GM23248 (cell line): ENCODE results near the gene KMT2B. TPM values are rescaled to one million over a fixed set of nuclear protein-coding genes. Genes with fewer than 3 reads are reported as not detected.
A peak's percentile ranks its signal among the peaks of the same experiment; 100 is the strongest.

Experiments
- DNase-seq: peaks from one replicate; pipeline ENCODE4 v3.0.0-alpha.2; 2015
- H2AFZ ChIP-seq: fragments of 200-600 bp; sonication (generic); 2 replicates; pipeline ENCODE4 v1.6.1; 2016; ENCODE audit warnings: antibody characterized with exemption
- H3F3A ChIP-seq: fragments of 200-600 bp; sonication (generic); 2 replicates; pipeline ENCODE4 v1.6.1; 2016; ENCODE audit warnings: mild to moderate bottlenecking, antibody characterized with exemption, mixed run types; ENCODE audit not compliant: insufficient read depth
- H3K27ac ChIP-seq: fragments of 200-600 bp; sonication (generic); 2 replicates; pipeline ENCODE4 v1.5.1; 2016; ENCODE audit warnings: mild to moderate bottlenecking
- H3K27me3 ChIP-seq: fragments of 200-600 bp; sonication (generic); replicated peaks from 2 replicates; pipeline ENCODE4 v1.6.1; 2016; ENCODE audit warnings: mild to moderate bottlenecking; ENCODE audit not compliant: insufficient read depth
- H3K36me3 ChIP-seq: fragments of 200-600 bp; sonication (generic); 2 replicates; pipeline ENCODE4 v1.6.1; 2016; ENCODE audit warnings: low read depth, mild to moderate bottlenecking
- H3K4me1 ChIP-seq: fragments of 200-600 bp; sonication (generic); 2 replicates; pipeline ENCODE4 v1.6.1; 2016; ENCODE audit warnings: mild to moderate bottlenecking; ENCODE audit not compliant: insufficient read depth
- H3K4me2 ChIP-seq: fragments of 200-600 bp; sonication (generic); one replicate; pipeline ENCODE4 v1.6.1; 2016; ENCODE audit warnings: mild to moderate bottlenecking; ENCODE audit not compliant: unreplicated experiment
- H3K4me3 ChIP-seq: fragments of 200-600 bp; sonication (generic); 2 replicates; pipeline ENCODE4 v1.5.1; 2016; ENCODE audit warnings: mild to moderate bottlenecking
- H3K79me2 ChIP-seq: fragments of 200-600 bp; sonication (generic); 2 replicates; pipeline ENCODE4 v1.6.1; 2016; ENCODE audit warnings: mild to moderate bottlenecking; ENCODE audit not compliant: insufficient read depth
- H3K9ac ChIP-seq: fragments of 200-600 bp; sonication (generic); 2 replicates; pipeline ENCODE4 v1.6.1; 2016; ENCODE audit warnings: mild to moderate bottlenecking
- H3K9me2 ChIP-seq: fragments of 200-600 bp; sonication (generic); 2 replicates; pipeline ENCODE4 v1.6.1; 2016; ENCODE audit warnings: mixed run types, mild to moderate bottlenecking, moderate library complexity; ENCODE audit not compliant: insufficient read depth
- H3K9me3 ChIP-seq: fragments of 200-600 bp; sonication (generic); one replicate; pipeline ENCODE4 v1.6.1; 2017; ENCODE audit warnings: low read depth
- H4K20me1 ChIP-seq: fragments of 200-600 bp; sonication (generic); 2 replicates; pipeline ENCODE4 v1.6.0; 2016; ENCODE audit not compliant: insufficient read depth
- EZH2 ChIP-seq: fragments of 200-600 bp; sonication (generic); IDR thresholded peaks from 2 replicates; pipeline ENCODE4 v1.6.1; 2018; ENCODE audit warnings: antibody characterized with exemption, mild to moderate bottlenecking; ENCODE audit not compliant: insufficient read depth, poor library complexity, severe bottlenecking
- EZH2phosphoT487 ChIP-seq: fragments of 200-600 bp; sonication (generic); IDR thresholded peaks from 2 replicates; pipeline ENCODE4 v1.6.1; 2018; ENCODE audit warnings: antibody characterized with exemption, moderate library complexity, mild to moderate bottlenecking, low read depth; ENCODE audit not compliant: insufficient read depth
- WGBS, 2 experiments: methylation state at CpG; one replicate each; pipeline ENCODE4 v1.1.6; 2015 to 2017; ENCODE audit warnings: low lambda C conversion rate in 2 of 2, low coverage in 1 of 2; ENCODE audit errors: missing lambda C conversion rate in 2 of 2; 5-methylcytosine and 5-hydroxymethylcytosine counted together
- in situ Hi-C: fragments of 300-500 bp; cut with MboI; formaldehyde crosslinking; loops from 2 replicates; pipeline ENCODE4 v1.15.0; 2020
- polyA plus RNA-seq: library from polyadenylated mRNA; unstranded; fragments of >200 nt; fragmentation: Nextera tagmentation; extraction: Ambion mirVana; gene quantifications from 2 replicates; pipeline ENCODE4 v1.2.1, GENCODE V29; 2016
- total RNA-seq: library from RNA; depleted of rRNA; stranded (reverse); fragments of >200 nt; shearing (Covaris generic); gene quantifications from 2 replicates; pipeline ENCODE4 v1.2.3, GENCODE V29; 2014

The KMT2B gene
- total and polyA plus RNA-seq, 2 experiments from 2014 or later: 4.1 to 7.5 TPM

DNA sequence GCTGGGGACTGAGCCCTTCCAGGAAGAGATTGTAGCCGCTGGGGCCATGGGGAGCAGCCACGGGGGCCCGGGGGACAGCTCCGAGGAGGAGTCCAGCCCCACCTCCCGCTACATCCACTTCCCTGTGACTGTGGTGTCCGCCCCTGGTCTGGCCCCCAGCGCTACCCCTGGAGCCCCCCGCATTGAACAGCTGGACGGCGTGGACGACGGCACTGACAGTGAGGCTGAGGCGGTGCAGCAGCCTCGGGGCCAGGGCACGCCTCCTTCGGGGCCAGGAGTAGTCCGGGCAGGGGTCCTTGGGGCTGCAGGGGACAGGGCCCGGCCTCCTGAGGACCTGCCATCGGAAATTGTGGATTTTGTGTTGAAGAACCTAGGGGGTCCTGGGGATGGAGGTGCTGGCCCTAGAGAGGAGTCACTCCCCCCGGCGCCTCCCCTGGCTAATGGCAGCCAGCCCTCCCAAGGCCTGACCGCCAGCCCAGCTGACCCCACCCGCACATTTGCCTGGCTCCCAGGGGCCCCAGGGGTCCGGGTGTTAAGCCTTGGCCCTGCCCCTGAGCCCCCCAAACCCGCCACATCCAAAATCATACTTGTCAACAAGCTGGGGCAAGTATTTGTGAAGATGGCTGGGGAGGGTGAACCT, 14.9 kb downstream of the KMT2B start:
- no peak for DNase-seq
- no peaks in the 10 kb centered on the region for H4K20me1 ChIP-seq

DNA sequence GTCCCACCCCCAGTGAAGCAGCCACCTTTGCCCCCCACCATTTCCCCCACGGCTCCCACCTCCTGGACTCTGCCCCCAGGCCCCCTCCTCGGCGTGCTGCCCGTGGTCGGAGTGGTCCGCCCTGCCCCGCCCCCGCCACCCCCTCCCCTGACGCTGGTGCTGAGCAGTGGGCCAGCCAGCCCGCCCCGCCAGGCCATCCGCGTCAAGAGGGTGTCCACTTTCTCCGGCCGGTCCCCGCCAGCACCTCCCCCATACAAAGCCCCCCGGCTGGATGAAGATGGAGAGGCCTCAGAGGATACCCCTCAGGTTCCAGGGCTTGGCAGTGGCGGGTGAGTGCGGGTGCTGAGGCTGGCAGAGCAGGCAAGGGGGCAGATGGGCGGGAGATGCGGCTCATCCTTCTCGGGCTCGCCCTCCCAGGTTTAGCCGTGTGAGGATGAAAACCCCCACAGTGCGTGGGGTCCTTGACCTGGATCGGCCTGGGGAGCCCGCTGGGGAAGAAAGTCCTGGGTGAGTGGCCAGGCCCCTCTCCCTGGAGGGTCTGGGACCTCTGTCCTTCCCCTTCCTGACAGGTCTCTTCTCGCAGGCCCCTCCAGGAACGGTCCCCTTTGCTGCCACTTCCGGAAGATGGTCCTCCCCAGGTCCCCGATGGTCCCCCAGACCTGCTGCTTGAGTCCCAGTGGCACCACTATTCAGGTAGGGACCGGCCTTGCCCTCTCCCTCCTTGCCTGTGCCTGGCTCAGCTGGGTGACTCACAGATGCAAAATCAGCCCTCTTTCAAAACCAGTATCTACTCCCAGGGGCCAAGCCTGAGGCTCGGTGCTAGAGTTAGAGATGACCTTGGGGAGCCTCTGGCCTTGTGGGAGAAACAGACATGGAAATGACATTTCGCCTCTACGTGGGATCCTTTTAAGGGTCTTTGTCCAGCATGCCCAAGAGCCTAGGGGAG, 15.7 kb downstream of the KMT2B start:
- Histone ChIP-seq H3K9me2 (no peaks in the 10 kb centered on the region), H4K20me1 (no peaks in the 10 kb centered on the region), H3K4me1 (no peaks in the 10 kb centered on the region), H3K79me2 (no peaks in the 10 kb centered on the region), H3K27me3 (no peaks in the 10 kb centered on the region), H3K36me3 (peaks cover 11% of the 10 kb centered on the region; the same call in 1 of the 2 replicates), H3K4me3 (no peak overlapping the region), H3K9ac (no peak overlapping the region), H3F3A (0 out of 2 replicates have a peak, but pooled peaks cover 6% of the 10 kb centered on the region), H3K27ac (no peak overlapping the region), H3K9me3 (no peaks in the 10 kb centered on the region), H2AFZ (no peak overlapping the region), H3K4me2 (no peak overlapping the region)
- 85 to 87% methylated on average over 31 to 35 of the region's 35 CpGs for WGBS, 2 experiments
- DNase-seq: peak; percentile 24
- in situ Hi-C loops: no loop called here
- TF ChIP-seq EZH2phosphoT487: no peak
- no peak for TF ChIP-seq EZH2

More for the DNA sequence above, 14.9 kb downstream of the KMT2B start:
- TF ChIP-seq EZH2 (no peak), EZH2phosphoT487 (no peak)
- Histone ChIP-seq H3K9me3 (no peaks in the 10 kb centered on the region), H3K4me1 (no peaks in the 10 kb centered on the region), H3K4me3 (no peak overlapping the region), H3K36me3 (peaks cover 11% of the 10 kb centered on the region; the same call in 1 of the 2 replicates), H3K9ac (no peak overlapping the region), H3K27me3 (no peaks in the 10 kb centered on the region), H3K4me2 (no peak overlapping the region), H3K9me2 (no peaks in the 10 kb centered on the region), H2AFZ (no peak overlapping the region), H3F3A (no peaks in the 10 kb centered on the region), H3K79me2 (no peaks in the 10 kb centered on the region), H3K27ac (no peak overlapping the region)
- in situ Hi-C loops: no loop called here
- 63 to 81% methylated on average over 5 to 25 of the region's 25 CpGs for WGBS, 2 experiments

- peaks cover 11% of the 10 kb centered on the region; the same call in 1 of the 2 replicates for H3K36me3 ChIP-seq
- WGBS, 2 experiments: 92 to 99% methylated on average over 8 of the region's 8 CpGs
- no peaks in the 10 kb centered on the region for H4K20me1 ChIP-seq
- no peaks in the 10 kb centered on the region for H3K79me2 ChIP-seq
- no peak overlapping the region for H3K27ac ChIP-seq
- no peak overlapping the region for H3K4me2 ChIP-seq
- TF ChIP-seq EZH2 (no peak), EZH2phosphoT487 (no peak)
- in situ Hi-C loops: no loop called here
- no peak overlapping the region for H2AFZ ChIP-seq
- no peaks in the 10 kb centered on the region for H3K9me2 ChIP-seq
- H3F3A ChIP-seq: peaks cover 15% of the 10 kb centered on the region; the same call in 1 of the 2 replicates
- DNase-seq: no peak
- H3K9ac ChIP-seq: no peak overlapping the region
- no peak overlapping the region for H3K4me3 ChIP-seq
- no peaks in the 10 kb centered on the region for H3K27me3 ChIP-seq
- no peaks in the 10 kb centered on the region for H3K9me3 ChIP-seq
- H3K4me1 ChIP-seq: no peaks in the 10 kb centered on the region
Observed at GRCh38 chr19:35734273-35734672, 16.5 kb downstream of the KMT2B start.

DNA sequence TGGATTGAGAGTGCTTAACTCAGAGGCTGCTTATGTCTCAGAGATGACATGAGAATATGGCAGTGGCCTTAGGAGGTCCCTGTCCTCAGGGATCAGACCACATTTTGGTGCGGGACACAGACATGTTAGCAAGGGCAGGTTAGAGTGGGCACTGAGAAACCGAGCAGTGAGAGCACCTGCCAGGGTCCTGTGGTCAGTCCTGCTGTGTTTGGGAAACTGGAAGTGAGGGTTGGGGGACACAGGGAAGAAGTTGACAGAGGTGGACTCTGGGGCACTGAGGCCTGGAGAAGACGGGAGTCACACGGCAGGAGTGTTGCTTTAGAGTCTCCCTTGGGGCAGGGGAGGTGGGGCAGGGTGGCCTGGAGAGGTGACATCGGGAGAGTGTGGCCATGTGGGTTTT, 17.1 kb downstream of the KMT2B start:
- Histone ChIP-seq H3K4me2 (no peak overlapping the region), H3K36me3 (peaks cover 11% of the 10 kb centered on the region; the same call in 1 of the 2 replicates), H3K9me2 (no peaks in the 10 kb centered on the region), H4K20me1 (no peaks in the 10 kb centered on the region), H3K27ac (no peak overlapping the region), H3K4me1 (no peaks in the 10 kb centered on the region), H3K27me3 (no peaks in the 10 kb centered on the region), H3K9ac (no peak overlapping the region), H2AFZ (no peak overlapping the region), H3K4me3 (no peak overlapping the region), H3F3A (peaks cover 21% of the 10 kb centered on the region; the same call in 1 of the 2 replicates), H3K9me3 (no peaks in the 10 kb centered on the region), H3K79me2 (no peaks in the 10 kb centered on the region)
- no peak for DNase-seq
- in situ Hi-C loops: no loop called here
- WGBS, 2 experiments: 82 to 91% methylated on average over 5 of the region's 5 CpGs
- TF ChIP-seq EZH2 (no peak), EZH2phosphoT487 (no peak)
